GM13976 (cell line): ENCODE data around the gene XCL2.

ENCODE experiments used
- DNase-seq: peaks from one replicate; pipeline ENCODE4 v3.0.0; 2012; ENCODE audit warnings: low spot score
- CTCF ChIP-seq: IDR thresholded peaks from 2 replicates; pipeline ENCODE4 v1.5.1; 2012; ENCODE audit warnings: borderline replicate concordance, mild to moderate bottlenecking; ENCODE audit not compliant: insufficient read depth; ENCODE audit errors: extremely low read depth, missing control alignments, control extremely low read depth
- in situ Hi-C: fragments of 300-500 bp; cut with MboI; formaldehyde crosslinking; loops from one replicate; pipeline ENCODE4 v1.12.0; 2022; ENCODE audit warnings: low sequenced_read_pairs, mixed read lengths, inconsistent platforms; ENCODE audit not compliant: unreplicated experiment

The XCL2 gene

DNA sequence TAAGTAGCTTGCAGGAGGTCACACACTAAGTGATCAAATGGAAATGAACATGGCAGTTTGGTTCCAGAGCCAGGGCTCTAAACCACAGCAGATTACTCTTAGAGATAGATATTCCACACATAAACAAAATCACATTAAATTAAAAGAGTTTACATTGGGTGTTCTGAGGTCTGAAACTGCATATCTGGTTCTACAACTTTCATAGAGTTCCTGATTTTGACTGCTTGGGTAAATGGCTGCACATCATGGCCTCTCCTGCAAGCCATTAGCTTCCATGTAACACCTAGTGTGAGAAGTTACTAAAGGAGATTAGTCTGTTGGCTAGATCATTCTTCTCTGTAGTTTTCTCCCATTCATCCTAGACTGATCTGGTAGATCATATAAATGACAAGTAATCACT lies 12.8 kb upstream of the XCL2 start:
- in situ Hi-C loops = no loop called here
- no peak for DNase-seq
- TF ChIP-seq CTCF = no peak

- TF ChIP-seq CTCF = no peak
- no peak for DNase-seq
- in situ Hi-C loops = no loop called here
Measured at GRCh38 chr1:168555508-168556046, 11.8 kb upstream of the XCL2 start.

DNA sequence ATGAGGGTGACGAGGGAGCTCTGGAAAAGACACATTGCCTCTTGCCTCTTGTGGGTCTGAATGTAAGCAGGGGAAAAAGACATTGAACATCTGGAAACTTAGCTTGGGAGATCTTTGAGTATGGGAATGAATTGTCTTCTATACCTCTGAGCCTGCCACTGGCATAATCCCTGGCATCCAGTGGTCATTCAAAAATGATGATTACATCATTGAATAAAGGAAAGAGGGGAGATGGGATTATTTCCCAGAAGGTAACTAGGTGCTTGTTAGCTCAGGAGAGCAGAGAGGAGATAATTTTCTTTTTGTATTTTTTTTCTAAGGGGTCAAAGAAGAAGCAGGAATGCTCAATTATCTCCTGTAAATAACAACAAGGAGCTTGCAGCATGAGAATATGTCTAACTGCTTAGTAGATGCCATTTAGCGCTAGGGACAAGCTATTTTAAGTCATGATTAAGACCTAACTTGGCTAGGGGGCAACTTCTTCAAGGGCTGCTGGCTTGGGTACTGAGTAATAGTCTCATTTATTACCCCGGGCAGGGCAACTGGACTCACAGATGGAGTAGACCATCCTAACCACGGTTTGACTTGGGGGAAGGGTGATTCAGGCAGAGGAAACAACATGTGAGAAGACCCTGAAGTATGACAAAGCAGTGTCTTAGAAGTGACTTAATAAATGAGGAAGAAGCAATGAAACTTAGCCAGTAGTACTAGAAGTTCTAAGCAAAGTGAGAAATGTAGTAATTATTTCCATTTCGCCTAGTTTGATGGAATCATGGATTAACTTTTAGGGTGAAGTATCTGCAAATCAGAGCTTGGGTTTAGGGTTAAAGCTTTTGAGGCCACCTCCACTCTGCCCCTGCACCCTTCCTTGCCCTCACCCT lies 11.0 kb upstream of the XCL2 start:
- no peak for DNase-seq
- in situ Hi-C loops = no loop called here
- TF ChIP-seq CTCF = no peak

- no peak for DNase-seq
- in situ Hi-C loops = no loop called here
Measured at GRCh38 chr1:168553680-168554553, 10.1 kb upstream of the XCL2 start.

GRCh38 chr1:168552961-168553360 lies 9.2 kb upstream of the XCL2 start:
- TF ChIP-seq CTCF = no peak
- DNase-seq = no peak
- in situ Hi-C loops = no loop called here

More at GRCh38 chr1:168553680-168554553, 10.1 kb upstream of the XCL2 start:
- no peak for TF ChIP-seq CTCF

- in situ Hi-C loops = no loop called here
- no peak for DNase-seq
- TF ChIP-seq CTCF = no peak
Measured at GRCh38 chr1:168551688-168552087, 7.9 kb upstream of the XCL2 start.
